ENCODE measurements around the gene CPNE2.
A peak's percentile ranks its signal among the peaks of the same experiment; 100 is the strongest.

The CPNE2 gene

DNA sequence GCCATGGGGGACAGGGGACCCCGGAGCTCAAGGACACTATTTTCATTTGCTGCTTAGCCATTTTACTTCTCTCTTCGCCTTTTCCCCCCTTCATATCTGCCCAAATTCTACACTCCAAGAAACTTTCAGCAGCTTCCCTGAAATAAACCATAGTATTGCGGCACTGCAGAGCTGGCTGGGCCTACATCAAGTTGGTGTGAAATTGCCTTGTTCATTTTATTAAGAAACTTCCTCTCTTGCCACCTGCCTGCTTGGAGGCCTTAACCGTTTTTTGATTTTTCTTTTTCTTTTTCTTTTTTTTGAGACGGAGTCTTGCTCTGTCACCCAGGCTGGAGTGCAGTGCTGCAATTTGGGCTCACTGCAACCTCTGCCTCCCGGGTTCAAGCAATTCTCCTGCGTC lies 7.4 kb upstream of the CPNE2 start:
- Histone ChIP-seq H3K4me2 (ENCODE audit: low read length) (no peak overlapping the region), H3K4me1 (ENCODE audit: insufficient read depth, low read length, severe bottlenecking) (peaks cover 35% of the 10 kb centered on the region)
- TF ChIP-seq CTCF (IDR thresholded peaks at IDR 0.05; ENCODE audit: low read length) (no peak), EZH2 (IDR thresholded peaks at IDR 0.05; ENCODE audit: borderline replicate concordance, low read length) (no peak)

GRCh38 chr16:57087003-57087402 lies 5.4 kb upstream of the CPNE2 start:
- Histone ChIP-seq H3K4me2 (ENCODE audit: low read length) (no peak overlapping the region), H4K20me1 (ENCODE audit: insufficient read depth, low read length) (no peaks in the 10 kb centered on the region), H3K27me3 (ENCODE audit: insufficient read depth, low read length) (no peaks in the 10 kb centered on the region; the same call in 1 of the 2 replicates), H3K9ac (ENCODE audit: low read length) (no peak overlapping the region), H3K9me2 (ENCODE audit: low read depth, low read length) (no peaks in the 10 kb centered on the region), H2AFZ (ENCODE audit: low read length) (no peak overlapping the region), H3K4me3 (ENCODE audit: low read depth, low read length, poor library complexity, severe bottlenecking) (no peak overlapping the region), H3F3A (ENCODE audit: insufficient read depth, low read length) (no peaks in the 10 kb centered on the region), H3K36me3 (ENCODE audit: insufficient read depth, low read length) (no peaks in the 10 kb centered on the region; the same call in 1 of the 2 replicates), H3K9me3 (ENCODE audit: low read length) (no peaks in the 10 kb centered on the region), H3K27ac (ENCODE audit: low read depth, low read length, poor library complexity, severe bottlenecking) (peak overlapping the region; percentile 57), H3K79me2 (ENCODE audit: insufficient read depth, low read length) (no peaks in the 10 kb centered on the region), H3K4me1 (ENCODE audit: insufficient read depth, low read length, severe bottlenecking) (peaks cover 43% of the 10 kb centered on the region)
- no peak for TF ChIP-seq CTCF (IDR thresholded peaks at IDR 0.05; ENCODE audit: low read length)
- no peak for TF ChIP-seq EZH2 (IDR thresholded peaks at IDR 0.05; ENCODE audit: borderline replicate concordance, low read length)

More for the DNA sequence above, 7.4 kb upstream of the CPNE2 start:
- no peak overlapping the region for H3K4me3 ChIP-seq (ENCODE audit: low read depth, low read length, poor library complexity, severe bottlenecking)
- no peak overlapping the region for H2AFZ ChIP-seq (ENCODE audit: low read length)
- H3K9me3 ChIP-seq (ENCODE audit: low read length): no peaks in the 10 kb centered on the region
- no peaks in the 10 kb centered on the region for H4K20me1 ChIP-seq (ENCODE audit: insufficient read depth, low read length)
- H3K79me2 ChIP-seq (ENCODE audit: insufficient read depth, low read length): no peaks in the 10 kb centered on the region
- no peaks in the 10 kb centered on the region for H3K36me3 ChIP-seq (ENCODE audit: insufficient read depth, low read length)
- H3K27me3 ChIP-seq (ENCODE audit: insufficient read depth, low read length): no peaks in the 10 kb centered on the region
- H3F3A ChIP-seq (ENCODE audit: insufficient read depth, low read length): no peaks in the 10 kb centered on the region
- no peak overlapping the region; the same call in 1 of the 2 replicates for H3K9ac ChIP-seq (ENCODE audit: low read length)
- H3K9me2 ChIP-seq (ENCODE audit: low read depth, low read length): no peaks in the 10 kb centered on the region
- H3K27ac ChIP-seq (ENCODE audit: low read depth, low read length, poor library complexity, severe bottlenecking): peak overlapping the region; percentile 66

- TF ChIP-seq CTCF (IDR thresholded peaks at IDR 0.05; ENCODE audit: low read length) (no peak), EZH2 (IDR thresholded peaks at IDR 0.05; ENCODE audit: borderline replicate concordance, low read length) (no peak)
- H3K27me3 ChIP-seq (ENCODE audit: insufficient read depth, low read length): no peaks in the 10 kb centered on the region; the same call in 1 of the 2 replicates
- no peaks in the 10 kb centered on the region for H4K20me1 ChIP-seq (ENCODE audit: insufficient read depth, low read length)
- H3K9me3 ChIP-seq (ENCODE audit: low read length): no peaks in the 10 kb centered on the region
- H3K27ac ChIP-seq (ENCODE audit: low read depth, low read length, poor library complexity, severe bottlenecking): peak overlapping the region; percentile 83
- H3K9ac ChIP-seq (ENCODE audit: low read length): no peak overlapping the region
- peak overlapping the region; percentile 6; the same call in 1 of the 2 replicates for H3K4me2 ChIP-seq (ENCODE audit: low read length)
- no peaks in the 10 kb centered on the region for H3K9me2 ChIP-seq (ENCODE audit: low read depth, low read length)
- H3K4me1 ChIP-seq (ENCODE audit: insufficient read depth, low read length, severe bottlenecking): peaks cover 50% of the 10 kb centered on the region
- H3K79me2 ChIP-seq (ENCODE audit: insufficient read depth, low read length): no peaks in the 10 kb centered on the region
- no peaks in the 10 kb centered on the region for H3F3A ChIP-seq (ENCODE audit: insufficient read depth, low read length)
- no peak overlapping the region for H3K4me3 ChIP-seq (ENCODE audit: low read depth, low read length, poor library complexity, severe bottlenecking)
- H2AFZ ChIP-seq (ENCODE audit: low read length): no peak overlapping the region
- no peaks in the 10 kb centered on the region; the same call in 1 of the 2 replicates for H3K36me3 ChIP-seq (ENCODE audit: insufficient read depth, low read length)
These were observed 3.0 kb upstream of the CPNE2 start for GRCh38 chr16:57089406-57089805.

Measured in OCI-LY1 (cell line).